EL (cell line): Measurements from ENCODE around the gene DDX55.
"Not testable (repeated sequence)": the region's sequence is repeated elsewhere in the genome, so short reads cannot be mapped to it uniquely, and the experiment has no call there.

Experiments used
- DNase-seq: peaks from one replicate; pipeline ENCODE4 v3.0.0-alpha.2; 2016

DDX55 gene, protein sequence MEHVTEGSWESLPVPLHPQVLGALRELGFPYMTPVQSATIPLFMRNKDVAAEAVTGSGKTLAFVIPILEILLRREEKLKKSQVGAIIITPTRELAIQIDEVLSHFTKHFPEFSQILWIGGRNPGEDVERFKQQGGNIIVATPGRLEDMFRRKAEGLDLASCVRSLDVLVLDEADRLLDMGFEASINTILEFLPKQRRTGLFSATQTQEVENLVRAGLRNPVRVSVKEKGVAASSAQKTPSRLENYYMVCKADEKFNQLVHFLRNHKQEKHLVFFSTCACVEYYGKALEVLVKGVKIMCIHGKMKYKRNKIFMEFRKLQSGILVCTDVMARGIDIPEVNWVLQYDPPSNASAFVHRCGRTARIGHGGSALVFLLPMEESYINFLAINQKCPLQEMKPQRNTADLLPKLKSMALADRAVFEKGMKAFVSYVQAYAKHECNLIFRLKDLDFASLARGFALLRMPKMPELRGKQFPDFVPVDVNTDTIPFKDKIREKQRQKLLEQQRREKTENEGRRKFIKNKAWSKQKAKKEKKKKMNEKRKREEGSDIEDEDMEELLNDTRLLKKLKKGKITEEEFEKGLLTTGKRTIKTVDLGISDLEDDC

DNA sequence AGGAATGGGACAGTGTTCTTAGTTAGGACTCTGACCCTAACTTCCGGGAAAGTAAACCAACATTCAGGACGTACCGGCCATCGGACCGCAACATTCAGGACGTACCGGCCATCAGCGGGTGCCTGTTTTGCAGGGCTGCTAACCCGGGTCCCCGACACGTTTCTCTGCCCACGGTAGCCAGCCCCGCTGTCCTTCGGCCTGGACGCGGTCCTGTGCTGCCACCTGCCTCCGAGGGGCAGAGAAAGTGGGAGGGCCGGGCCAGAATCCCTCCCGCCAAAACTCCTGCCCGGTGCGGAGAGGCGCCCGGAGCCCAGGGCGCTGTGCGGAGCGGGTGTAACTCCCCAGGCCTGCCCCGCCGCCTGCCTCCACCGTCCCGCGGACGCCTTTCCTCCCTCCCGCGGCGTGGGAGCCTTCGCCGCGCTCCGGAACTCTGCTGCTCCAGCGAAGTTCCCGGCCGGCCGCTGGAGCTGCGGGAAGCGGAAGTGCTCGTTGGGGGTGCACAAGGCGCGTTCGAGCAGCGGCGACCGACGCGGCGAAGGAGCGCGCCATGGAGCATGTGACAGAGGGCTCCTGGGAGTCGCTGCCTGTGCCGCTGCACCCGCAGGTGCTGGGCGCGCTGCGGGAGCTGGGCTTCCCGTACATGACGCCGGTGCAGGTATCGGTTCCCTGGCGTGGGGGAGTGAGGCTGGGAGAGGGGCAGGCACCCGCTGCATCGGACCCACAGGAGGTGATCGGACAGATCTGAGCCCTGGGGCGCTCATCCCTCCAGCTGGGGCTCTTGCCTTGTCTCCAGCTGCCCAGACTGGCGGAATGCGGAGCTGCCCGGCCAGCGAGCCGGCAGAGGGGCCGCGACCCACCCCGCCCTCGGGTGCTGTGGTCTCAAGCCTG, at the start of gene DDX55:
Gene DDX55, plus strand, starts transcription at position 498 of the 888 bp plus-strand sequence. Its CDS starts 50 bp downstream, at position 548.
- peak; percentile 81 for DNase-seq

DNA sequence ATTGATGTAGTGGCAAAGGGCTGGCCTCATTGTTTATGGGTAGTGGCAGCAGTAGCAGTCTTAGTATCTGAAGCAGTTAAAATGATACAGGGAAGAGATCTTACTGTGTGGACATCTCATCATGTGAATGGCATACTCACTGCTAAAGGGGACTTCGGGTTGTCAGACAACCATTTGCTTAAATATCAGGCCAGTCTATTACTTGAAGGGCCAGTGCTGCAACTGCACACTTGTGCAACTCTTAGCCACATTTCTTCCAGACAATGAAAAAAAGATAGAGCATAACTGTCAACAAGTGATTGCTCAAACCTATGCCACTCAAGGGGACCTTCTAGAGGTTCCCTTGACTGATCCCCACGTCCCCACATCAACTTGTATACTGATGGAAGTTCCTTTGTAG, 47.8 kb upstream of the DDX55 start:
- not testable (repeated sequence) for DNase-seq

DNA sequence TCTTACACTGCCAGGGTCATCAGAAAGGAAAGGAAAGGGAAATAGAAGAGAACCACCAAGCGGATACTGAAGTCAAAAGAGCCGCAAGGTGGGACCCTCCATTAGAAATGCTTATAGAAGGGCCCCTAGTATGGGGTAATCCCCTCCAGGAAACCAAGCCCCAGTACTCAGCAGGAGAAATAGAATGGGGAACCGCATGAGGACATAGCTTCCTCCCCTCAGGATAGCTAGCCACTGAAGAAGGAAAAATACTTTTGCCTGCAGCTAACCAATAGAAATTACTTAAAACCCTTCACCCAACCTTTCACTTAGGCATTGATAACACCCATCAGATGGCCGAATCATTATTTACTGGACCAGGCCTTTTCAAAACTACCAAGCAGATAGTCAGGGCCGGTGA, 47.1 kb upstream of the DDX55 start:
- not testable (repeated sequence) for DNase-seq

DNA sequence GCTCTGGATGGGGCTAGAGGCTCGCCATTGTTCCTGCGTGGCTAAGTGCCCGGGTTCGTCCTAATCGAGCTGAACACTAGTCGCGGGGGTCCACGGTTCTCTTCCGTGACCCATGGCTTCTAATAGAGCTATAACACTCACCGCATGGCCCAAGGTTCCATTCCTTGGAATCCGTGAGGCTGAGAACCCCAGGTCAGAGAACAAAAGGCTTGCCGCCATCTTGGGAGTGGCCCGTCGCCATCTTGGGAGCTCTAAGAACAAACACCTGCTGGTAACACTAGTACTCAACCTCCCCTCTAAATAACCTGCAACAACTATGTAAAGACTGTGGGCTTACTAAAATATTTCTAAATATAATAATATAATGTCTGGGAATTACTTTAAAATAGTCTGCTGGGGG, 43.4 kb upstream of the DDX55 start:
- DNase-seq: not testable (repeated sequence)

DNA sequence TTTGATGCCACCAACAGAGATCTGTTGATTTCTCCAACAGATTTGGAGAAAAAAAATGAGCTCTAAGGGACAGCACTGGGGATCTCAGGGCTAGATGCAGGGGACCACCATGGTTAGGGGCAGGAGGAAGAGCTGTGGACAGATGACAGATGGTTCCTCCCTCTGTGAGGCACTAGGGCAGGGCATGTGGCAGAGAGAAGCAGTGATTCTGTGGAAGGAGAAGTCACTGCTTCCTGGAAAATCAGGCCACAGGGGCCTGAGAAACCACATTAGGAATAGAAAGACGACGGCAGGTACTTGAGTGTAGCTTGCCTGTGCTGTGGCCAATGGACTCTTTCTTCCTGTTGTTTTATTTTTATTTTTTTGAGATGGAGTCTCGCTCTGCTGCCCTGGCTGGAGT, 42.4 kb upstream of the DDX55 start:
- DNase-seq: no peak

DNA sequence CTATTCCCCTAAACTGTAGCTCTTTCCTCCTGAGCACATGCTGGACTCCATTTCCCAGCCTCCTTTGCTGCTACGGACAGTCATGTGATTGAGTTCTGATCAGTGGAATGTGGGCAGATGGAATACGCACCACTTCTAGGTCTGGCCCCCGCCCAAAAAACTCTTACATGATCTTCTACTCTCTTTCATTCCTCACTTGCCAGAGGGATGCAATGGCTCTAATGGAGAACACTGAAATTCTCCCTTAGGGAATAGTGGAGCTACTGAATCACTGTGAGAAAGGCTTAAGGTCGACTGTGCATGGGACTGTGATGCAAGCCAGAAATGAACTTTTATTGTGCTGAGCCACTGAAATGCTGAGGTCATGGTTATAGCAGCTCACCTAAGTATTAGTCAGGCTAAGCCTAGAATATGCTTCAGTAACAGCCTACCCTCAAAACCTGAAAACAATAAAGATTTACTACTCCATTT, 30.5 kb upstream of the DDX55 start:
- peak; percentile 75 for DNase-seq

DNA sequence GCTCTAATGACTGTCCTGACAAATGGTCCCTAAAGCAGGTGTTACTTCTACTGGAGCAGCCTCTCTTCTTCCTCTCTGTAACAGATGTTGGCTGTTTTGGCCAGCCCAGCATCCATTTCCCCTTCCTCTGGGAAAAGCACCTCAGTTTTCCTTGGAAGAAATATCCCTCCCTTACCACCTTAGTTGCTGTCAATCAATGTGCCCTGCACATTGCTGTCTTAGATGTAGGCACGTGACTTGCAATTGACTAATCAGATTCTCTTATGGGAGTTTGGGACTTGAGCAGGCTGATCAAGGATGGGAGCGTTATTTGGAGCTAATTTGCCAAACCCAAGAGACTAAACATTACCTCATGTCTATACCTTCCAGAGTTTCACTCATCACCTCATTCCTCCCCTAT, 29.5 kb upstream of the DDX55 start:
- no peak for DNase-seq

DNA sequence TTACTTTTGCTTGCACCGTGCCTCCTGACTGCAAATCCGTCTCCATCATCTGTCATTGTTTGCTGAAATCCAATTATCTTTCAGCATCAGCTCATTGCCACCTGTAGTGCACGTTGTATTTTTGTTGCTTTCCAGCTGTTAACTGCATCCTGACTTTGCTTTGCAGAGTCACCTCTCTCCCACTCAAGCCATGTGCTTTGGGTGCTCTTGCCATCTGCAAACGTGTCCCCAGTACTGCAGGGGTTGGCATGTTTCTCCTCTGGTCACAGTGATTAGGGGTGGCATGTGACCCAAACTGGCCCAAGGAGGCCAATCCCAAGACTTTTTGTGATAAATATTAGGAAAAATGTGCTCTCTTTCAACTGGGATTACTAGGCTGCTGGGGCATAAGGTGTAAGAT, 28.0 kb upstream of the DDX55 start:
- DNase-seq: no peak

DNA sequence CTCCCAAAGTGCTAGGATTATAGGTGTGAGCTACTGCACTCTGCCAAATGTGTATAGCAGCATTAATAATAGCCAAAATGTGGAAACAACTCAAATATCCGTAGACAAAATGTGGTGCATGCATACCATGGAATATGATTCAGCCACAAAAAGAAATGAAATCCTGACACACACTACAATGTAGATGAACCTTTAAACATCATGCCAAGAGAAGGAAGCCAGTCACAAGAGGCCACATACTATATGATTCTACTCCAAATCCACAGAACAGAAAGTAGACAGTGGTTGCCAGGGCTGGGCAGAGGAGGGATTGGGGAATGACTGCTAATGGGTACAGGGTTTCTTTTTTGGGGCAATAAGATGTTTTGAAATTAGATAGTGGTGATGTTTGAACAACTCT, 25.3 kb upstream of the DDX55 start:
- no peak for DNase-seq

DNA sequence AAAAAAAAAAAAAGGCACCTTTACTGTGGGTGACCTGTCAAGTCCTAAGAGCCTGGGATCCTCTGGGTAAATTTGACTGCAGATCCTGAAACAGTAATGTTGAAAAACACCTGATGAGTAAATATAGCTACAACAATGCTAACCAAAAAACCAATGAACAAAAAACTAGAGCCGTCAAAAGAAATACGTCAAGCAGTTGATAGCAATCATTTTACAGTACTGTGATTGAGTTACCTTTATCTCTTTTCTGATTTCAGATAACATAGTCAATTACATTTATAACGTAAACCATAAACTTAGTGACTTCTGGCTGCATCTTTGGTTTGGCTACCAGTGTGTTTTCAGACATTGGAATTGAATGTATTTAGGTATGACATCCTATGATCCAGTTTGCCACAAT, 23.7 kb upstream of the DDX55 start:
- no peak for DNase-seq

DNA sequence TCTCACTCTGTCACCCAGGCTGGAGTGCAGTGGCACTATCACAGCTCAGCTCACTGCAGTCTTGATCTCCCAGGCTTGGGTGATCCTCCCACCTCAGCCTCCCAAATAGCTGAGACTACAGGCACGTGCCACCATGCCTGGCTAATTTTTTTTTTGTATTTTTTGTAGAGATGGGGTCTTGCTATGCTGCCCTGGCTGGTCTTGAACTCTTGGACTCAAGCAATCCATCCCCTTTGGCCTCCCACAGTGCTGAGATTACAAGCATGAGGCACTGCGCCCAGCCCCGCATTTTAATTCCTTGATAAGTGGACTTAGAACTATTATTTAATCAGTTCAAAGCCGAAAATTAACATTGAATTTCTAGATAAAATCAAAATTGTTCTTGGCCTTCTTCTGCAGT, 23.1 kb upstream of the DDX55 start:
- DNase-seq: not testable (repeated sequence)

DNA sequence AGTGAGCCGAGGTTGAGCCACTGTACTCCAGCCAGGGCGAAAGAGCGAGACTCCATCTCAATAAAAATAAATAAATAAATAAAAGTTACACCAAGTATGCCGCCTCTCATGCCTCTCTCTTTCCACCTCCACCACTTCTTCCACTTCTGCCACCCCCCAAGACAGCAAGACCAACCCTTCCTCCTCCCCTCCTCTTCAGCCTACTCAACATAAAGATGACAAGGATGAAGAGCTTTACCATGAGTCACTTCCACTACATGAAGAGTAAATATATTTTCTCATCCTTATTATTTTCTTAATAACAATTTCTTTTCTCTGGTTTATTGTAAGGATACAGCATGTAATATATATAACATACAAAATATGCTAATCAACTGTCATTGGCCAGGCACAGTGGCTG, 21.1 kb upstream of the DDX55 start:
- peak; percentile 21 for DNase-seq

DNA sequence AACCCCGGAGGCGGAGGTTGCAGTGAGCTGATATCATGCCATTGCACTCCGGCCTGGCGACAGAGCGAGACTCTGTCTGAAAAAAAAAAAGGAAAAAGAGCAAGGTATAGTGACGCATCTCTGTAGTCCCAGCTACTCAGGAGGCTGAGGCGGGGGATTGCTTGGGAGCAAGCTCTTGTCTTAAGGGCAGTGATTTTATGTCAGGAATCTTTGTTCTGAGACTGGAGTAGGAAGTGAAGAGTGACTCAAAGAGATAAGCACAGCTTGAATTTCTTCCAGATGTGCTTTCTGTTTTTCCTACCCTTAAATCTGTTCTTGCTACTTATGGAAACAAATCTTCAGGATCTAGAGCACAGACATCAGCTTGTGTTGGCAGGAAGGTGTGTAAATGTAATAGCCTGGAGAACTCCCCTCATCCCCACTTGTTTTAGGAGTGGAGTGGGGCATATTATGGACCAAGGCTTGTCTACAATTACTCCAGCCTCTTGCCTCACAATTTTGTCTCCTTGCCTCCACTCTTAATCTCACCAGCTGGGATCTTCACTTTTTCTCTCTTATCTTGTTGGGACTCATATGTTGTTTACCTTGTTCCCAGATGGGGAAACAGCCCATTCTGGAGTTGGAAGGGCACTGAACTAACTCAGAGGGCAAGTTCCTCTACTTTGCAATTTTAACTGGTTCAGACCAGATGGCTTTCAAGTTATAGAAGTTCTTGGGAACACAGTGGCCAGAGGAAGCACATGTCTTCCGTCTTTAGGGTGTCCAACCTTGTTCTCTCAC, 10.0 kb upstream of the DDX55 start:
- peak; percentile 13 for DNase-seq

DNA sequence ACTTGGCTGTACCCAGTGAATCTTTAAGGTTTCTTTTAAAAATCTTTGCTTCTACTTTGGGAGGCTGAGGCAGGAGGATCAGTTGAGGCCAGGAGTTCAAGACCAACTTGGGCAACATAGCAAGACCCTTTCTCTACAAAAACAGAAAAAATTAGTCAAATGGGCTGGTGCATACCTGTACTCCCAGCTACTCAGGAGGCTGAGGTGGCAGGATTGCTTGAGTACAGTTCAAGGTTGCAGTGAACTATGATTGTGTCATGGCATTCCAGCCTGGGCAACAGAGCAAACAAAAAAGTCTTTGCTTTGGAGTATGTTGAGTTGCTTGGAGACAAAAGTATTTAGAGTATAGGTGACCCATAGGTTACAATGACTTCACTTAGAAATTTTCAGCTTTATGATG, 6.2 kb upstream of the DDX55 start:
- DNase-seq: no peak

DNA sequence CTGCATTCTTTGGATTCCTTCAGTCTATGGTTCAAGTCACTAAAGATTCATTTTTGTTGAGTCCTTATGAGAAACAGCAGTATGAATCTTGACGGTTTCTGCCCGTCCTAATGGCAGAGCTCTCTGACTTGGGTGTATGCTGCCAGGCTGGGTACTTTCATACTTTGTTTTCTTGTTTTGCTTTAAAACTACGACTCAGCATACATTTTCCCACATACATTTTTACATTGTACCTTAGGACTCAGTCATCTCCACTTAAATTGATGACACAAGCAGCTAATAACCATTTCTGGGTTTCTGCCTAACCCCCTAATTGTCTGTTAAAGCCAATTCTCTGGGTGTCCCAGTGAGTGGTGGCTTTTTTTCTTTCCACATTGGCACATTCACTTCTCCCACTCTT, 4.8 kb upstream of the DDX55 start:
- DNase-seq: no peak

DNA sequence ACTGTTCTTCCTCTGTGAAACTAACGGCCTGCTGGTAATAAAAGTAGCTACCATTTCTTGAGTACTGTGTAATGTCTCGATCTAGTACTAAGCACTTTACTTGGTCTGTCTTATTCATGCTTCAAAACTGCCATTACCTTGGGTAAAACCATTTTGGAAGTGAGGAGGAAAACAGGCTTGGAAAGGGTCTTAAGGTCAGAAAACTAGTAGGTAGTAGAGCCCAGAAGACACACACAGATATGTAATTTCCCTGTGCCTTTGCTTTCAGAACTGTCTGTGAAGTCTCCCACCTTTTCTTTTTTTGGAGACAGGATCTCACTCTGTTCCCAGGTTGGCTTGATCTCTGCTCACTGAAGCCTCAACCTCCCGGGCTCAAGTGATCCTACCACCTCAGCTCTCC, 3.4 kb upstream of the DDX55 start:
- DNase-seq: no peak

DNA sequence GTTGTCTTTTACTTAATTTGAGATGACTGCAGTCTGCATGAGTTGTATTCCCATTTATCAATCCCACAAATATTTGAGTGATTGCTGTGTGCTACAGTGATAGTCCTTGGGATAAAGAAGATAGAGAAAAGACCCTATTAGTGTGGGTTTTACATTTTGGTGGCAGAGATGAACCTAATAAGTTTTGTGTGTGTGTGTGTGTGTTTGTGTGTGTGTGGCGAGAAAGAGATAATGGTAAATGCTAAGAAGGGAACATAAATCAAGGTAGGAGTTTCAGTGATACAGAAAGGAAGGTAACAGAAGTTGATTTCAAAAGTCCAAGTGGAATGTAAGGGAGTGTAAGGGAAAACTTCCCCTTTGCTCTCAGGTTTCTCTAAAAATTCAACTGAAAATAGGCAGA, 2.6 kb upstream of the DDX55 start:
- no peak for DNase-seq

DNA sequence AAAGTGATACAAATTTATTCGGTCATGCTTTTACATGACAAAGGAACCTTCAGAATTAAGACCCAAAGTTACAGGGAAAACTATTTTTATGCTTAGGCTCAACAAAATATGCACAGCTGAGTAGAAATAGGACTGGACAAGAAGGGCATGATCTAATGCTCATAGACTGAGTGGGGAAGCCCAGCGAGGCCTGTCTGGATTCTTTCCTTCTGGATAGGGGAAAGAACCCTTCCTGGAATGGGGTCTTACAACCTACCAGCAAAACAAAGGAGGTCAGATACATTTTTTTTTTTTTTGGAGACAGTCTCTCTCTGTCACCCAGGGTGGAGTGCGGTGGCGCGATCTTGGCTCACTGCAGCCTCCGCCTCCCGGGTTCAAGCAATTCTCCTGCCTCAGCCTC, 2.2 kb upstream of the DDX55 start:
- no peak for DNase-seq

DNA sequence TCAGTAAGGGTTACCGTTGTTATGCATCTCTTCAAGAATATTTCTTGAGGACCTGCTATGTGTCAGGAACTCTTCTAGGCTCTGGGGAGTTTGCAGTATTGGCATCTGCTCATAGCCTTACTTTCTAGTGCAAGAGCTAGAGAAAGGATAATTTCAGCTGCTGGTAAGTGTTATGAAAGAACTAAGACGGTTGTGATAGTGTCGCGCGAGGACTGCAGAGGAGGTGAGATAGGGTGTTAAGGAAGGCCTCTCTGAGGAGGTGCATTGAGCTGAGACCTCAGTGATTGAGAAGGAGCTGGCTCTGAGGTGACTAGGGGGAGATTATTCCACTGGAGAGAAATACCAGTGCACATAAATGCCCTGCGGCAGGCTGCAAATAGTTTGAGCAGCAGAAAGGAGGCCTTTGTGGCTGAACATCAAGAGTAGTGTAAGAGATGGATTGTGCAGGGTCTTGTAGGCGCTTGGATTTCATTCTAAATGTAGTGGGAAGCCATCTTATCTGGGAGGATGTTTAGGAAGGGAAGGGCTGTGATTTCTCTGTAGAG, 824 bp downstream of the DDX55 start:
- peak; percentile 27 for DNase-seq

DNA sequence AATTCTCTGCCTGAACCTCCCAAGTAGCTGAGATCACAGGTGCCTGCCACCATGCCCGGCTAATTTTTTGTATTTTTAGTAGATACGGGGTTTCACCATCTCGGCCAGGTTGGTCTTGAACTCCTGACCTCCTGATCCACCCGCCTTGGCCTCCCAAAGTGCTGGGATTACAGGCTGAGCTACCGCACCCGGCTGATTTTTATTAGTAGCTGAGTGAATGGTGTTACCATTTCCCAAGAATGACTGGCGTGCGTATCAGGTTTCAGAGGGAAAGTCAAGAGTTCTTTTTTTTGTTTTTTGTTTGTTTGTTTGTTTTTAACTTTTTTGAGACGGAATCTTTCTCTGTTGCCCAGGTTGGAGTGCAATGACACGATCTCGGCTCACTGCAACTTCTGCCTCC, 1.6 kb downstream of the DDX55 start:
- not testable (repeated sequence) for DNase-seq

DNA sequence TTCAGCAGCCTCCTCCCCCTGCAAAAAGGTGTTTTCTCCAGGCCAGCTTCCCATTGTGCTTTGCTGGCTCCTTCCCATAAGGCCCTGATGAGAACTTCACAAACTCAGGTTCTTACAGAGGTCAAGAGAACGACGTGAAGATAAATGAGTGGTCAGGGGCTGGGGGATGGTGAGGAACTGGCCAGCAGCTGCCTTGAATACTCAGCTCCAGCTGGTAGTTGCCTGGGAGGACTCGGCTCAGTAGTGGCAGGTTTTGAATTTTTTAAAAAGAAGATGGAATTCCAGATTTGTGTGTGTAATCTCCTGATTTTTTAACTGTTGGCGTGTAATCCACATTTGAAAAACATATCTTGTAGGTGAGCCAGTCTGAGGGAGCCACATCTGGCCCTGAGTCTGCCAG, 5.9 kb downstream of the DDX55 start:
- no peak for DNase-seq

DNA sequence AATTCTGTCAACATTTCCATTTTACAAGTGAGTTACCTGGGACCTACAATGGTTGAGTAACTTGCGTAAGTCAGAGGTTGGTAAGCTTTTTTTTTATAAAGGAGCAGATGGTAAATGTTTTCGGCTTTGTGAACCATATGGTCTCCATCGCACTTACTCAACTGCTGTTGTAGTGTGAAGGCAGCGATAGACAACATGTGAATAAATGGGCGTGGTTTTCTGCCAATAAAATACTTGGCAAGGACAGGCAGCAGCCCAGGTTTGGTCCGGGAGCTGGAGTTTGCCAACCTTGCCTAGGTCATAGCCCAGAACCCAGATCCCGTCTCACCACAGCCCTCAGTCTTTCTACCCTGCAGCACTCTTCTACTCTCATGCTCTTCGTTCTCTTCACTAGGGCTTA, 6.3 kb downstream of the DDX55 start:
- DNase-seq: no peak
